HUDEP-2 (cell line): ENCODE data around the gene UPB1.

Experiments used
- DNase-seq, 76 experiments: peaks; one replicate each; lab custom pipeline; 2025; ENCODE audit not compliant: unreplicated experiment in 76 of 76; lab: John Stamatoyannopoulos, UW

UPB1 gene

GRCh38 chr22:24503137-24503842, 8.2 kb downstream of the UPB1 start:
- peak in 44 of 76 experiments; percentile 5 to 62 (median 34) for DNase-seq

- DNase-seq = no peak
Observed at GRCh38 chr22:24503843-24504338, 8.8 kb downstream of the UPB1 start.

GRCh38 chr22:24504540-24504939, 9.4 kb downstream of the UPB1 start:
- DNase-seq = no peak

- no peak for DNase-seq
Observed at GRCh38 chr22:24504956-24505736, 10.0 kb downstream of the UPB1 start.

- no peak for DNase-seq
Observed at GRCh38 chr22:24506802-24507438, 11.8 kb downstream of the UPB1 start.

GRCh38 chr22:24507716-24508115, 12.6 kb downstream of the UPB1 start:
- no peak for DNase-seq

- DNase-seq = peak in 75 of 76 experiments; percentile 31 to 95 (median 83)
Observed at GRCh38 chr22:24510637-24511625, 15.8 kb downstream of the UPB1 start.

- DNase-seq = peak in 38 of 76 experiments; percentile 7 to 51 (median 24)
Observed at GRCh38 chr22:24512043-24512442, 16.9 kb downstream of the UPB1 start.

- no peak for DNase-seq
Observed at GRCh38 chr22:24513378-24514240, 18.5 kb downstream of the UPB1 start.

GRCh38 chr22:24514241-24515026, 19.3 kb downstream of the UPB1 start:
- DNase-seq = no peak

GRCh38 chr22:24515027-24515338, 19.9 kb downstream of the UPB1 start:
- no peak for DNase-seq

GRCh38 chr22:24516301-24516737, 21.2 kb downstream of the UPB1 start:
- peak in 1 of 76 experiments; percentile 28 for DNase-seq

GRCh38 chr22:24517446-24517845, 22.3 kb downstream of the UPB1 start:
- DNase-seq = no peak

- no peak for DNase-seq
Observed at GRCh38 chr22:24518228-24518627, 23.1 kb downstream of the UPB1 start.

- no peak for DNase-seq
Observed at GRCh38 chr22:24518771-24519485, 23.8 kb downstream of the UPB1 start.

- DNase-seq = no peak
Observed at GRCh38 chr22:24519496-24519895, 24.4 kb downstream of the UPB1 start.

- DNase-seq = peak in 43 of 76 experiments; percentile 8 to 71 (median 33)
Observed at GRCh38 chr22:24521791-24522245, 26.7 kb downstream of the UPB1 start.

GRCh38 chr22:24523873-24524272, 28.7 kb downstream of the UPB1 start:
- DNase-seq = no peak
